ENCODE measurements around the gene MT1F.

Gene MT1F

GRCh38 chr16:56649271-56649670, 8.5 kb upstream of the MT1F start:
- TF ChIP-seq GATA3 (IDR thresholded peaks at IDR 0.05; ENCODE audit: low read depth, low read length) (no peak), GATA2 (IDR thresholded peaks at IDR 0.05; ENCODE audit: low read depth, low read length) (peak; percentile 84)

DNA sequence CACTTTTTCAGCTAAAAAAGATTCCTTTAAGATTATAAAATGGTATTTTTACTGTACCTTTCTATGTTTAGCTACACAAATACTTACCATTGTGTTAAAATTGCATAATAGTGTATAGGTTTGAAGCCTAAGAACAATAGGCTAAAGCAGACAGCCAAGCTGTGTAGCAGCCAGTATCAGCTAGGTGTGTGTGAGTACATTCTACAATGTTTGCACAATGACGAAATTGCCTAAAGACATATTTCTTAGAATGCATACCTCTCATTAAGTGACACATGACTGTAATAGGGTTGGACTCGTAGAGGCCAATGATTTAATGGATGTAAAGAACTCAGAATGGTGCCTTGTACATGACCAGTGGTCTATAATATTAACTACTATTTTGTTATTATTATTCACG, 7.9 kb upstream of the MT1F start:
- TF ChIP-seq GATA3 (IDR thresholded peaks at IDR 0.05; ENCODE audit: low read depth, low read length) = no peak
- no peak for TF ChIP-seq GATA2 (IDR thresholded peaks at IDR 0.05; ENCODE audit: low read depth, low read length)

GRCh38 chr16:56651586-56651985, 6.2 kb upstream of the MT1F start, which contains the start of gene MT1B:
Gene MT1B, plus strand, starts transcription at chr16:56651886. Its CDS starts 68 bp downstream, at chr16:56651954.
- TF ChIP-seq GATA2 (IDR thresholded peaks at IDR 0.05; ENCODE audit: low read depth, low read length) (no peak), GATA3 (IDR thresholded peaks at IDR 0.05; ENCODE audit: low read depth, low read length) (no peak)

DNA sequence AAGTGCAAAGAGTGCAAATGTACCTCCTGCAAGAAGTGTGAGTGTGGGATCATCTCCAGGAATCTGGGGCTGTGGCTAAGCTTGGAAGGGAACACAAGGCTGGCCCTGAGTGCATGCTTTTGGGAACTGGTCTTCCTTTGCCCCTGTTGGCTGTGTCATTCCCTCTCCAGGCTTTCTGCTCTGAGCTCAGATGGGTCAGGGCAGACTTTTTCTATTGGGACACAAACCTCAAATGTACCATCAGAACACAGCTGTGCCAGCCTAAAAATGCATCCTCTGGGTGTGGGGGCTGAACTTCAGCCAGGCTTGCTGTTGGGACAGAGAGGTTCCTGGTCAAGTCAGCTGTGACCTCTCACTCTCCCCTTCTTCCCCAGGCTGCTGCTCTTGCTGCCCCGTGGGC, 5.2 kb upstream of the MT1F start:
- TF ChIP-seq GATA3 (IDR thresholded peaks at IDR 0.05; ENCODE audit: low read depth, low read length) (no peak), GATA2 (IDR thresholded peaks at IDR 0.05; ENCODE audit: low read depth, low read length) (no peak)

GRCh38 chr16:56653218-56653617, 4.5 kb upstream of the MT1F start:
- TF ChIP-seq GATA3 (IDR thresholded peaks at IDR 0.05; ENCODE audit: low read depth, low read length) = no peak
- TF ChIP-seq GATA2 (IDR thresholded peaks at IDR 0.05; ENCODE audit: low read depth, low read length) = no peak

DNA sequence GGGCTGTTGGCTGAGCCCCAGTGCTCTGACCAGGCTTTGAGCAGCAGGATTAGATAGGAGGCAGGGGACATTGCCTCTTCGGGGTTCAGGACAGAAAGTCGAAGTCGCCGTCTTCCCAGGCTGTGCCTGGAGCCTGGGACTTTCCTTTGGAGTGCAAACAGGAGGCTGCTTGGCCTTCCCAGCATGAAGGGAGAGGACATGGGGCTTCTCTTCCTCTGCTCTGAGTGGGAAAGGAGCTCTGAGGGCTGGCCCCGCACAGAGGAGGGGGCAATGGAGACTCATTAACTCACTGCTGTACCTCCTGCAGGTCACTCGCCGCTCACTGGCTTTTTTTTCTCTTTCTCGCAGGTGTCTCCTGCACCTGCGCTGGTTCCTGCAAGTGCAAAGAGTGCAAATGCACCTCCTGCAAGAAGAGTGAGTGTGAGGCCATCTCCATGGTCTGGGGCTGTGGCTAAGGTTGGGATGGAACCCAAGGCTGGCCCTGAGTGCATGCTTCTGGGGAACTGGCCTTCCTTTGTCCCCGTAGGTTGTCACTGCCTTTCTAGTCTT, 642 bp downstream of the MT1F start:
- TF ChIP-seq GATA3 (IDR thresholded peaks at IDR 0.05; ENCODE audit: low read depth, low read length) = no peak
- TF ChIP-seq GATA2 (IDR thresholded peaks at IDR 0.05; ENCODE audit: low read depth, low read length) = no peak

DNA sequence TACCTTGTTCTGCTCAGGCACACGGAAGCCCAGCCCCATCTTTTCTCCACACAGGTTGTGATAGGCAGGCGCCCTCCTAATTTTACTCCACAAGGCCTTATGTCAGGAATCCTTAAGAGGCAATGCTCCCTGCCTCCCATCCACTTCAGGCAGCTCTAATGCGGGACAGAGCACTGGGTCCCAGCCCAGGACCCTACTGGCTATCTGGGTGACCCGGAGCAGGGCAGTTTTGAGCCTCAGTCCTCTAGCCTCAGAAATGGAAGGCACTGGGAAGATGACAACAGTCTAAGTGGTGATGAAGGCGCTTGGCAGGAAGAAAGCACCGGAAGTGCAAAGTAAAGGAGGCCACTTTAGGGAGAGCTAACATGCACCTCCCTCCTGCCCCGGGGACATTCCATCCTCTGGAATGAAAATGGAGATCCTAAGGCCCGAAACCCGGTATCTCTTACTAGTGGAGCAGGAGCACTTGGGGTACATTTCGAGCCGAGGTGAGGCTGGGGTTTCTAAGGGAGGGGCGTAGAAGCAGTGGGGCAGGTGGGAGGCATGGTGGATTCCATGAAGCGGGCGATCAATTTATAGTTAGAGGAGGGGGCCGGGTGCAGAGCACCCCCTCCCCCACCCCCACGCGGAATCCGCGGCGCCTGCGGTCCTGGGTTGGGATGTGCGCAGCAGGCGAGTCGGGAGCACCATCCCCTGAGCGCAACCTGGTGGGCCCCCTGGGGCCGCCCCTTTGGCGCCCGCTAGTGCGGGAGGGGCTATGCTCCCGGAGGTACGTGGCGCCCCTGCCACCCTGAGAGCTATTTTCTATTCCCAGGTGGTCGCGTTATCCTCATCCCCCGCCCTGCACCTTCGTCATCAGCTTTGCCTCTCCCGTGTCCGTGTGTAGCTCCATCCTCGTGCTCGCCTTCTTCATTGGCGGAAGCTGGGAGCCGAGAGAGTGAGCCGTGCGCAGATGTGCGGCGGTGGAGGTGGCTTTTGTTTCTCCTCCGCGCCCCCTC, 4.9 kb downstream of the MT1F start:
- TF ChIP-seq GATA3 (IDR thresholded peaks at IDR 0.05; ENCODE audit: low read depth, low read length) = no peak
- TF ChIP-seq GATA2 (IDR thresholded peaks at IDR 0.05; ENCODE audit: low read depth, low read length) = no peak

- TF ChIP-seq GATA3 (IDR thresholded peaks at IDR 0.05; ENCODE audit: low read depth, low read length) (no peak), GATA2 (IDR thresholded peaks at IDR 0.05; ENCODE audit: low read depth, low read length) (no peak)
Observed at GRCh38 chr16:56664506-56664905, 6.7 kb downstream of the MT1F start.

GRCh38 chr16:56667581-56668571, 10.1 kb downstream of the MT1F start, which contains the start of gene MT1G:
Gene MT1G, minus strand, starts transcription at chr16:56668065. Its CDS starts 72 bp downstream, at chr16:56667993.
- TF ChIP-seq GATA2 (IDR thresholded peaks at IDR 0.05; ENCODE audit: low read depth, low read length) = no peak
- TF ChIP-seq GATA3 (IDR thresholded peaks at IDR 0.05; ENCODE audit: low read depth, low read length) = no peak

GRCh38 chr16:56669005-56669839, 11.5 kb downstream of the MT1F start, which contains the start of gene MT1H:
Gene MT1H, plus strand, starts transcription at chr16:56669814. Its CDS starts 71 bp downstream, at chr16:56669885.
- TF ChIP-seq GATA2 (IDR thresholded peaks at IDR 0.05; ENCODE audit: low read depth, low read length) (no peak), GATA3 (IDR thresholded peaks at IDR 0.05; ENCODE audit: low read depth, low read length) (no peak)

GRCh38 chr16:56669840-56670619, 12.3 kb downstream of the MT1F start:
- TF ChIP-seq GATA3 (IDR thresholded peaks at IDR 0.05; ENCODE audit: low read depth, low read length) = no peak
- no peak for TF ChIP-seq GATA2 (IDR thresholded peaks at IDR 0.05; ENCODE audit: low read depth, low read length)

GRCh38 chr16:56670620-56670934, 12.8 kb downstream of the MT1F start:
- TF ChIP-seq GATA3 (IDR thresholded peaks at IDR 0.05; ENCODE audit: low read depth, low read length) (no peak), GATA2 (IDR thresholded peaks at IDR 0.05; ENCODE audit: low read depth, low read length) (no peak)
